SK-MEL-5 (cell line): ENCODE data around the gene DNAJC13. TPM values are rescaled to one million over a fixed set of nuclear protein-coding genes. Genes with fewer than 3 reads are reported as not detected.

Source experiments
- DNase-seq: peaks from one replicate; pipeline ENCODE4 v3.0.0-alpha.2; 2016; ENCODE audit warnings: low read depth, low spot score
- in situ Hi-C: cut with HindIII; loops from 2 replicates; pipeline ENCODE4 v1.10.0; 2016; ENCODE audit warnings: low sequenced_read_pairs, high pct_unique_total_duplicates, low pct_unique_long_range_greater_than_20kb
- total RNA-seq: library from RNA; depleted of rRNA; stranded (reverse); fragments of >200 nt; shearing (Covaris generic); gene quantifications from 2 replicates; pipeline ENCODE4 v1.2.3, GENCODE V29; 2014

DNAJC13 gene
- total RNA-seq, 1 experiment from 2014 or later, result 49.8 TPM

GRCh38 chr3:132448216-132448961 is 31.1 kb downstream of the DNAJC13 start:
- in situ Hi-C loops, result no loop called here
- no peak for DNase-seq

GRCh38 chr3:132456136-132456535 is 38.8 kb downstream of the DNAJC13 start:
- in situ Hi-C loops, result no loop called here

GRCh38 chr3:132456571-132456970 is 39.3 kb downstream of the DNAJC13 start:
- in situ Hi-C loops, result no loop called here
- DNase-seq, result no peak

More at GRCh38 chr3:132456136-132456535, 38.8 kb downstream of the DNAJC13 start:
- no peak for DNase-seq

- in situ Hi-C loops, result no loop called here
- no peak for DNase-seq
Observed at GRCh38 chr3:132457286-132457685, 40.0 kb downstream of the DNAJC13 start.

GRCh38 chr3:132459551-132459950 is 42.2 kb downstream of the DNAJC13 start:
- DNase-seq, result no peak

GRCh38 chr3:132461544-132461943 is 44.2 kb downstream of the DNAJC13 start:
- DNase-seq, result no peak
- in situ Hi-C loops, result no loop called here

More at GRCh38 chr3:132459551-132459950, 42.2 kb downstream of the DNAJC13 start:
- in situ Hi-C loops, result no loop called here

- in situ Hi-C loops, result no loop called here
- peak; percentile 41 for DNase-seq
Observed at GRCh38 chr3:132464066-132464465, 46.8 kb downstream of the DNAJC13 start.

GRCh38 chr3:132469326-132469725 is 52.0 kb downstream of the DNAJC13 start:
- DNase-seq, result no peak
- in situ Hi-C loops, result no loop called here

GRCh38 chr3:132486099-132486498 is 68.8 kb downstream of the DNAJC13 start:
- DNase-seq, result no peak

GRCh38 chr3:132488151-132488550 is 70.8 kb downstream of the DNAJC13 start:
- DNase-seq, result no peak
- in situ Hi-C loops, result no loop called here

More at GRCh38 chr3:132486099-132486498, 68.8 kb downstream of the DNAJC13 start:
- in situ Hi-C loops, result no loop called here

- DNase-seq, result no peak
- in situ Hi-C loops, result no loop called here
Observed at GRCh38 chr3:132499071-132499470, 81.8 kb downstream of the DNAJC13 start.

GRCh38 chr3:132503559-132503958 is 86.3 kb downstream of the DNAJC13 start:
- in situ Hi-C loops, result no loop called here
- no peak for DNase-seq

- DNase-seq, result no peak
- in situ Hi-C loops, result no loop called here
Observed at GRCh38 chr3:132504375-132504933, 87.2 kb downstream of the DNAJC13 start.

GRCh38 chr3:132507657-132508056 is 90.4 kb downstream of the DNAJC13 start:
- DNase-seq, result no peak
- in situ Hi-C loops, result no loop called here

- DNase-seq, result no peak
- in situ Hi-C loops, result no loop called here
Observed at GRCh38 chr3:132509096-132509495, 91.8 kb downstream of the DNAJC13 start.

GRCh38 chr3:132509506-132509905 is 92.2 kb downstream of the DNAJC13 start:
- in situ Hi-C loops, result no loop called here
- peak; percentile 3 for DNase-seq

- in situ Hi-C loops, result no loop called here
- no peak for DNase-seq
Observed at GRCh38 chr3:132513057-132513456, 95.8 kb downstream of the DNAJC13 start.

- no peak for DNase-seq
Observed at GRCh38 chr3:132517311-132517710, 100.0 kb downstream of the DNAJC13 start.

GRCh38 chr3:132519914-132520313 is 102.6 kb downstream of the DNAJC13 start:
- in situ Hi-C loops, result no loop called here
- DNase-seq, result no peak

More at GRCh38 chr3:132517311-132517710, 100.0 kb downstream of the DNAJC13 start:
- in situ Hi-C loops, result no loop called here
